Thyroid gland (tissue), 4 donors: ENCODE measurements around the gene CCDC187.

Source experiments
- POLR2A ChIP-seq, 2 donors: fragments of 450-650 bp; IDR thresholded peaks; one replicate each; pipeline ENCODE4 v1.6.1; 2017; ENCODE audit warnings: antibody characterized with exemption in 2 of 2, mild to moderate bottlenecking in 2 of 2, moderate library complexity in 1 of 2
- TF ChIP-seq, protein P1 (sequence below), 6 experiments: fragments of 200-600 bp in 3 of 6; fragments of 450-650 bp in 3 of 6; sonication (generic) in 3 of 6; IDR thresholded peaks; one replicate each; pipeline ENCODE4 v1.5.1; 2016 to 2019; ENCODE audit warnings: antibody characterized with exemption in 6 of 6, mild to moderate bottlenecking in 2 of 6, inconsistent platforms in 1 of 6, moderate library complexity in 1 of 6

DNA sequence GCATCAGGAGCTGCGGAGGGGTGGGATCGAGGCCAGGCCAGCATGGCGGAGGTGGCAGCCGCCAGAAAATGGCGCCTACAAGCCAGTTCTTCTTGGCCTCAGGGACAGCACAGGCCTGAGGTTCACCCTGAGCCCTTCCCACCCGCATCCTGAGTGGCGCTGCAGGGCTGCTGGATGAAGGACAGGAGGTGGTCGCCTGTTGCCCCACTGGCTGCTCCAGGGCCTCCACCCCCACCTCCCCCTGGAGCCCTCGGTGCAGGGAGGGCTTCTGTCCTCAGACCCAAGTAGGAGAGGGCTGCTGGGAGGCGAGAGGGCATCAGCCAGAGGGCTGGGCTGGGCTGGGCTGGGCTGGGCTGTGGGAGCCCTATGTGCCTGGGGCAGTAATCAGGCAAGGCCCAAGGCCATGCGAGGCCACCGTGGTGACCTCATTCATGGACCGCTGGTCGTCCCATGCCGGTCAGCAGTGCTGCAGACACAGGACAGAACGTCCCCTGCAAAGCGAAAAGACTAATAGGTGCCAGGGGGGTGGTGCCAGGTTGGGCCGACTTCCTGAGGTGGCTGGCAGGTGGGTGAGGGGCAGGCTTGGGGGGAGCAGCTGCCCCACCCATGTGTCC lies 37.3 kb upstream of the CCDC187 start:
- TF ChIP-seq, protein P1, sequence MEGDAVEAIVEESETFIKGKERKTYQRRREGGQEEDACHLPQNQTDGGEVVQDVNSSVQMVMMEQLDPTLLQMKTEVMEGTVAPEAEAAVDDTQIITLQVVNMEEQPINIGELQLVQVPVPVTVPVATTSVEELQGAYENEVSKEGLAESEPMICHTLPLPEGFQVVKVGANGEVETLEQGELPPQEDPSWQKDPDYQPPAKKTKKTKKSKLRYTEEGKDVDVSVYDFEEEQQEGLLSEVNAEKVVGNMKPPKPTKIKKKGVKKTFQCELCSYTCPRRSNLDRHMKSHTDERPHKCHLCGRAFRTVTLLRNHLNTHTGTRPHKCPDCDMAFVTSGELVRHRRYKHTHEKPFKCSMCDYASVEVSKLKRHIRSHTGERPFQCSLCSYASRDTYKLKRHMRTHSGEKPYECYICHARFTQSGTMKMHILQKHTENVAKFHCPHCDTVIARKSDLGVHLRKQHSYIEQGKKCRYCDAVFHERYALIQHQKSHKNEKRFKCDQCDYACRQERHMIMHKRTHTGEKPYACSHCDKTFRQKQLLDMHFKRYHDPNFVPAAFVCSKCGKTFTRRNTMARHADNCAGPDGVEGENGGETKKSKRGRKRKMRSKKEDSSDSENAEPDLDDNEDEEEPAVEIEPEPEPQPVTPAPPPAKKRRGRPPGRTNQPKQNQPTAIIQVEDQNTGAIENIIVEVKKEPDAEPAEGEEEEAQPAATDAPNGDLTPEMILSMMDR (IDR thresholded peaks at IDR 0.05): no peak
- no peak for TF ChIP-seq POLR2A (IDR thresholded peaks at IDR 0.05)
